OCI-LY1 (cell line): Measurements from ENCODE around the gene BOC.

Experiments
- CTCF ChIP-seq: fragments of 200-600 bp; sonication (generic), shearing (Covaris generic); IDR thresholded peaks from 2 replicates; pipeline ENCODE4 v1.5.1; 2017; ENCODE audit warnings: mild to moderate bottlenecking, antibody characterized with exemption, low read length, moderate library complexity, mixed read lengths
- EZH2 ChIP-seq: fragments of 200-600 bp; sonication (generic), shearing (Covaris generic); IDR thresholded peaks from 2 replicates; pipeline ENCODE4 v1.8.0; 2017; ENCODE audit warnings: borderline replicate concordance, mixed run types, mild to moderate bottlenecking, antibody characterized with exemption, low read length, moderate library complexity, mixed read lengths

- TF ChIP-seq CTCF (no peak), EZH2 (no peak)
Measured at GRCh38 chr3:113271594-113272384, 60.4 kb downstream of the BOC start.
